T-helper 2 cell (primary cell): ENCODE data around the gene XG.
"Not testable (repeated sequence)": the region's sequence is repeated elsewhere in the genome, so short reads cannot be mapped to it uniquely, and the experiment has no call there.

Experiments used
- DNase-seq, 5 experiments: peaks; one replicate each; pipeline versions ENCODE4 v3.0.0 to v3.0.0-alpha.2; 2012 to 2022
- total RNA-seq, 2 donors: gene quantifications; one replicate each; lab custom pipeline; 2026; lab: John Stamatoyannopoulos, UW

XG gene
- total RNA-seq = 0 to 0.07 reads per million in 2 donors

- DNase-seq = not testable (repeated sequence)
Observed at GRCh38 chrX:2751874-2752300, at the start of gene XG. Gene XG, plus strand, starts transcription at chrX:2752040. Its CDS starts 235 bp downstream, at chrX:2752275.

DNA sequence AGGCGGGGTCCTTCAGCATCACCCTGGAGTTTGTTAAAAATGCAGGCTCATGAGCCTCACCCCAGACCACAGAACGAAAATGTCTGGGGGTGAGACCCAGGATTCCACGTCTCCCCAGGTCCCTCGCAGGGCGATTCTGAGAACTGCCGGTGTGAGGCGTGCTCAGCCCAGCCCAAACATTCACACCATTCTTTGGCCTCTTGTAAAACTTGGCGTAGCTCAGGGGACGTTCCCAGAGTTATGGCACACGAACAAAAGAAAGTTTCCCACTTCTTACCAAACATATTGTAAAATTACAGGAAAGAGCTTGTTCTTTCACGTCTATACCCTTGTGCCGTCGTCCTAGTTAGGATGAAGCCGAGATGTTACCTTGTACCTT lies 47.9 kb upstream of the XG start:
- no peak for DNase-seq

DNA sequence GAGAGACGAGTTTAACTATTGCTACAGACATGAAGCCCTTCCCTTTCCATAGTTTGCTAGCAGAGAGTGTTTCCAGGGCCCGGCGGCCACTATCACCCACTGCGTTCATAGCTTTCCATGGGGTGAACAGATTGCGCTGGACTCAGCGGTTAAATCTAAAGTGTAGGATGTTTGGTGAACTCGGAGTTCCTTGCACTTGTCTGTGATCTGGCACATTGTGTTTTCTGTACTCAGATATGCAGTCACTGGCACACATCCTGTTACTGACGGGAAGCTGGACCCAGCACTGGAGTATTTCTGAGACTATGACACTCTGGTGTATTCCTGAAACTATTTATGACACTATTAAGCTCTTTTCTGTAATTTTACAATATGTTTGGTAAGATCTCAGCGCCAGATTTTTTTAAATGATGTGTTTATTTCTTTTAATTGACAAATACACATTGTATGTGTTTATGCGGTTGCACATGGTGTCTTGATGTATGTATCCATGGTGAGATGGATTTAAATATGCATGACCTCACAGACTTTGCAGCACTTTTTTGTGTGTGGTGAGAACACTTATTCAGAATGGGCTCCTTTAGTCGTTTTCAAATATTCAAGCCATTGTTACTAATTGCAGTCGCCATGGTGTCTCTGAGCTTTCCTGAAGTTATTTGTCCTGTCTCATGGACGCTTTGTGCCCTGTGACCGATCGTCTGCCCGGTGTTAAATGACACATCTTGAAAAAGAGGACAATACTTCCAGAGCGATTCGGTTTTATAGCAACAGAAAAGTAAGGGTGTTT lies 46.6 kb upstream of the XG start:
- DNase-seq = no peak

DNA sequence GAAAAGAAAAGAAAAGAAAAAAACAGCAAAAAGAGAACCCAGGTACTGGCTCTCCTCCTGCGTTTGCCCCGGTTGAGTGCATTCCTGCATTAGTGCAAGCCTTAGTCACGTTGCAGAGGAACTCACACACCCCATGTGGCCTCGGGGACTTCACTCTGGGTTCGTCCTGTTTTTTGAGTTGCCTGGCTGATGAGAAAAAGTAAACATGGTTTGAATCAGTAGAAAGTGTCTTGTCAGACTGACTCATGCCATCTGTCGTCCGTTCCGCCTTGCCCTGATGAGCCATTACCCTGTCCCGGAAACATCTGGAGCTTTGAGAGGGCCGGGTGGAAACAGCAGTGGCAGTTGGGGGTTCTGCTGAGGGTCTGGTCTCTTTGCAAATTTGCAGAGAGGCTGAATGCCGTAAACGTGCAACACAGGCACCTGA lies 44.5 kb upstream of the XG start:
- DNase-seq = peak in 2 of 5 experiments; percentile 38 to 78

GRCh38 chrX:2708021-2708420 lies 43.8 kb upstream of the XG start:
- DNase-seq = no peak

DNA sequence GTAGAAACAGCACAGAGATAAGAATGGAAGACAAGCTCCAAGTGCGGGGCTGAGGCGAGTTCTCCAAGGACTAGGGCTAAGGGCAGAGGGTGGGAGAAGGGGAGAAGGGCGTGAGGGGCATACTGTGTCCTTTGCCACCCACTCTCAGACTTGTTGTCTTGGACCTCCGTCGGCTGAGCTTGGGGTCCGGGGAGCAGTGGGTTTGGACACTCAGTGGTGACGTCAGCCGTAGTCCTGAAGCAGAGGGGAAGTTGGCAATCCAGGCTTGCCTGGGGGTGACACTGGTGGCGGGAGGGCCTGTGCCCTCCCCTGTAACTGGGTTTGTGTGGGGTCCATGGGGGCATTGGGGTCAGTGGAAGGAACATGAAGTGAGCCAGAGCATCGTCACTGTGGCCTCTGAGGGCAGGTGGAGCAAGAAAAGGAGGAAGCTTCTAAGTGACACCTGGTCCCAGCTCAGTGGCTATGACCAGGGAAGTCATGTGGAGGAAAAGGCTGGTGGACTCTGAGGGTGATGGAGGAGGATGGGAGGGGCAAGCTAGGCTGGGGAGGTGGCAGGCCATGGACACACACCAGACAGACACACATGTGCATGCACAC lies 43.1 kb upstream of the XG start:
- DNase-seq = no peak

DNA sequence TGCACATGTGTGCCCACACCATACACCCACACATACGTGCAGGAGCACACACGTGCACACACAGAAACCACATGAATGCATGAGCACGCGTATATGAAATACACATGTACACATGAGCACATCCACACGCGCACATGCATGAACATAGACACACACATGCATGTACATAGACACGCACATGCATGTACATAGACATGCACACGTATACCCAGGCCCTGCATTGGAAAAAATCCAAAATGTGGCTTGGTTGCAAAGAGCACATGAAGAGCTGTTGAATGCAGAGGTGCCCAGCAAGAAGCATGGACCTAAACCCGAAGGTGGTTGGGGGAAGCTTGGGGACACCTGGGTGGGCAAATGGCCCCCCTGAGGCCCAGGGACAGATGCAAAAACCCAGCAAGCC lies 42.3 kb upstream of the XG start:
- DNase-seq = peak in 1 of 5 experiments; percentile 20

DNA sequence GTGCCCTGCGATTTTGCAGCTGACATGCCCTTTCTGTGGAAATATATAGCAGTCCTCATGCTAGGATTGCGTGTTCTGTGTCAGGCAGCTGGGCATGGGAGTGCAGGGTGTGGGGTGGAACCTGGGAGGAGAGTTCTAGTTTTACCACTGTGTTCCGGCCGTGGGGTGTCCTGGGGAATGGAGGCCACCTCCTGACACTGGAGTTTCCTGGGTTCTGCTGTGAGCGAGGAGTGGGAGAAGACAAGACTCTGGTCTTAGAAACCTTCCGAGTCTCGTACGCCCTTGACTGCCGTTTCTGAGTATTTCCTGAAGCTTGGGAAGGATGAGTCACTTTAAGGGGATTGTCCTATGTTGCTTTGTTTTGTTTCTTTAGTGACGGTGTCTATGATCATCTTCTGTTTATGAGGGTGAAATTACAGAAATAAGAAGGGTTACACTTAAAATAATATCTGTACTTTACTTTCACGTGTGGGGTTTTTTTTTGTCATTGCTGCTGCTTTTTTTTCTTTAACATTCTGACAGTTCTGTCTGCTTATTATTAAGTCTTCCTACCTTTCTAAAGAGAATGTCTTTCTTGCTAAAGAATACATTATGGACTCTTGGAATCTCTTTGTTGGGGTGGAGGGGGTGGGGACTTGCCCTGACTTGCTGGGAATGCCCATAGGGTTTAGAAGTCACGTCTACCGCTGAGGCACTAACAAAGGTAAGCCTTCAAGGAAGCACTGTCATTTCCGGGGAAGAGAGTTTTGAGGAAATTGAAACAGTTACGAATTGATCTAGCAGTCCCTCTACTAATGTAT lies 41.6 kb upstream of the XG start:
- peak in 2 of 5 experiments; percentile 50 to 51 for DNase-seq

DNA sequence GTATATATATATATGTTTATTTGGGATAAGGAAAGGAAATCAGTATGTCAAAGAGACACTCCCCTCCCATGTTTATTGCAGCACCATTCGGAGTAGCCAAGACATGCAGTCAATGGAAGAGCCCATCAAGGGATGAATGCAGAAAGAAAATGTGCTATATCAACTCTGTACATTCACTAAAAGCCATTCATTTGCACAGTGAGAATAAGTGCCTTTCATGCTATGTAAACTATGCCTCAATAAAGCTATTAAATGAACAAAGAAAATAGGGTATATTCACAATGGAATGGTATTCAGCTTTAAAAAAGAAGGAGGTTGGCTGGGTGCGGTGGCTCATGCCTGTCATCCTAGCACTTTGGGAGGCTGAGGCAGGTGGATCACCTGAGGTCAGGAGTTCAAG lies 40.4 kb upstream of the XG start:
- no peak for DNase-seq

DNA sequence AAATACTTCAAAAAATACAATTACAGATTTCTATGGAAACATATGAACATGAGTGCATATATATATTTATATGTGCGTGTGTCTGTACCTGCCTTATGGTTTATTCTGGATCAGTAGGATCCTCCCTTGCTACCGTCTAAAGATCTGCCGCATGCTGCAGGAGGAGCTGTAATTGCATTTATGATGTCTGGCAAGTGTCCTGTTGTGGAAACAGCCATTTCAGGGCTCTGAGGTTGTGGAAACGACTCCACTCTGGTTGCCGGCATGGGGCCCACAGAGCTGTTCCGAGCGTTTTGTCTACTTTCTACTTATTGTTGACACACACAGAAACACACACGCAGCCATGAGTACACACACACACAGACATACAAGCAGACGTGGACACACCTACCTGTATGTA lies 39.4 kb upstream of the XG start:
- DNase-seq = no peak

- DNase-seq = no peak
Observed at GRCh38 chrX:2712890-2713840, 38.7 kb upstream of the XG start.

GRCh38 chrX:2714551-2714950 lies 37.3 kb upstream of the XG start:
- DNase-seq = peak in 1 of 5 experiments; percentile 71

DNA sequence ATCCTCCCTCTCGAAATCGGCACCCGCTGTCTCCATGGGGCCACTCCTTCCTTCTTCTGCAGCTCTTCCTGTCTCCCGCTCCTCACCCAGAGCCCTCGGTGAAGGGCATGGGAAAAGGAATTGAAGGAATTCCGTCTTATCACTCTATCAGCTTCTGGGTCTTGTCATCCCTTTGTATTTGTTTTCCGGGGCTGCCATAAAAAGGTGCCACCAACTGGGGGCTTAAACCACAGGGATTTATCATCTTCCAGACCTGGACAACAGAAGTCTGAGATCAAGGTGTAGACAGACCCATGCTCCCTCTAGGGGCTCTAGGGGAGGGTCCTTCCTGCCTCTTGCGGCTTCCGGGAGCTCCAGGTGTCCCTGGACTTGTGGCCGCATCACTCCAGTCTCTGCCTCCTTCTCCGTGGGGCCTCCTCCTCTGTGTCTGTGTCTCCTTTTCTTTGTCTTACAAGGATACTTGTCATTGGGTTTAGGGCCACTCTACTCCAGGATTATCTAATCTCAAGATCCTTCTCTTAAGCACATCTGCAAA lies 36.7 kb upstream of the XG start:
- no peak for DNase-seq

DNA sequence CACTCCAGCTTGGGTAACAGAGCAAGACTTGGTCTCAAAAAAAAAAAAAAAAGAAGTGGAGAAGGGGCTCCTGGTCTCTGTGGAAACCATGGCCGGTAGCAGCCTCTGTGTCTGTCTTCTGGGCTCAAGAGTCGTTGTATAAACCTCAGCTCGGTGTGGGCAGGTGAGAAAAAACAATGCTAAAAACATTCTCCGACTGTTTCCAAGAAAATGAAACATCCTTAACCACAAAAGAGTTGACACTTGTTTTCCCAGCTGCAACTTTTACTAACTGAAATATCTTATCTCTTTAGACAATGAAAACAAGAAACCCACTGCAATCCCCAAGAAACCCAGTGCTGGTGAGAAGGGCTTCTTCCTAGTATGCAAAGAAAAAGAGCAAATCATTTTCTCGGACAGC lies 34.5 kb upstream of the XG start:
- peak in 1 of 5 experiments; percentile 36 for DNase-seq

GRCh38 chrX:2718821-2719220 lies 33.0 kb upstream of the XG start:
- no peak for DNase-seq

DNA sequence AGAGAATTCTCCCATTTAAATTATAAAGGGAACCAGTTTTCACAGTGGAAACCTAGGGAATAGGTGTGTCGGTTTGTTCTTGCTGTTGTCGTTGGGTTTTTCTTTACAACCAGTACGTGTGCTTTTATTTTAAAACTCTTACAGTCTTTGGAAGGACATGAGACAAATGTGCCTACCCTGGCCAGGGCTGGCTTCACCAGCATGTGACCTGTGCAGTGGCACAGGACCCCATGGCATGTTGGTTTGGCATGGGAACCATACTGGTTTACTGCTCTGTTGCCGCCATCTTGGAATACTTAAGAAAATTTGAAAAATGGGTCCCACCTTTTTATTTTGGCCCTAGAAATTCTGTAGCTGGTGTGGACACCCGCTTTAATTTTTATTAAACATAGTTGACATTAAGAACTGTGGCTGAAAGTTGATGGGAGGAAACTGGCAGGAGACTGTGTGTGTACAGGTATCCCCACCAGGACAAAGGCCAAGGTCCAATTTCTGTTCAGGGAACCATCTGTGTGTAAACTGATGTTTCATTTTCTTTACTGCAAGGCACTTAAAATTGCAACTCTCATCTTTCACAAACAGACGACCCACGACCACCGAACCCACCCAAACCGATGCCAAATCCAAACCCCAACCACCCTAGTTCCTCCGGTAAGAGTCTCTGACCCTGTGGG lies 31.9 kb upstream of the XG start:
- no peak for DNase-seq

GRCh38 chrX:2723286-2723879 lies 28.5 kb upstream of the XG start:
- DNase-seq = no peak

GRCh38 chrX:2727264-2727663 lies 24.6 kb upstream of the XG start:
- DNase-seq = not testable (repeated sequence)

DNA sequence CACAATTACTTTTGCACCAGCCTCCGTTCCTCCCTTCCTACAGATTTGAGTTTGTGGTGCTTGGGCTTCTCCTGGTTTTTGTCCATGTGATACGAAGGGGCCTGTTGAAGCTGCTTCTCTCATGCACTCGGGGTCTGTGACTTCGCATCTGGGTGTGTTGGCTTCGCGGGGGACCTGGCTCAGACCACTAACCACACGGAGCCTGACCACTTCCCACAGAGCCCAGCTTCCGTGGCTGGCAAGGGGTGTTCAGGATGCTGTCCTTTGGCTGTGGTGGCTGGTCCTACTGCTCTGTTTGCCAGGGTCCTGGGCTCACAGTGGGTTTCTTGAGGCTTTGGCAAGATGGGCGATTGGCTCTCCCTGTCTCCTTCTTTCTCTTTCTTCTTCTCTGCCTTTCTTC lies 19.8 kb upstream of the XG start:
- no peak for DNase-seq

- no peak for DNase-seq
Observed at GRCh38 chrX:2732649-2733048, 19.2 kb upstream of the XG start.

DNA sequence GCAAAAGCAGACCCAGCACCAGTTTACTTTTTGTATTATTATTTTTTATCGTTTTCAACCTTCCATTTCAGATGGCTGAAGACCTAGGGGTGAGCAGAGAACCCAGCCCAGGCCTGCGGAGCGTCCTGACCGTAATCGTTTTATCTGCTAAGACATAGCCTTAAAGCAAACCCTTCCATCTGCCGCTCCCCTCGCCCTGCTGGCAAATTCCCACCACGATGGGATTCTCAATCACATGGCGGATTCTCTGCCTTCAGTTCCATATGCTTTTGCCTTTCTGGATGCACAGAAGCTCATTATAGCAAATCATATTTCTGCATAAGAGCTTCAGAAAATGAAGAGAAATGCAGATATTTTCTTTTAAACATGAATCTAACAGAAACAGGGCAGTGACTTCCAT lies 18.6 kb upstream of the XG start:
- no peak for DNase-seq
